ENCODE data around the gene NGDN.

DNA sequence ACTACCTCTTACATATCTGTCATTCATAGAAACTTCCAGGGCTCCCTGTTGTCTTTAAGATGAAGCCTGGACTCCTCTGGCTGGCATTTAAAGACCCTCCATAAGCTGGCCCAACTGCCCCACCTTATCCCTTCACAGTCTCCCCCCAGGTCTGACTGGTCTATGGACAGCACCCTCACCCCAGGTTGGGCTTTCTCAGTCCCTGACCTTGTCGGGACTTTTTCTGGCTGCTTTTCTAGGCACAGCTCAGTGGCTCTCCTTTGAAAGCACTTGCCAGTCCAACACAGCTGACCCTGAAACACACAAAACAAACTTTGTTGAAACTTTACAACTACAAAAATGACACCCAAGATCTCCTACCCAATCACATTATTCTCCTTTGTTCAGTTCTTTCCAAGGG, 20.2 kb upstream of the NGDN start:
- TF ChIP-seq RFX5 (IDR thresholded peaks at IDR 0.05; ENCODE audit: low read length) (no peak), TCF12 (IDR thresholded peaks at IDR 0.05) (no peak), CTCF (IDR thresholded peaks at IDR 0.05) (no peak), POLR2AphosphoS5 (IDR thresholded peaks at IDR 0.05; ENCODE audit: low read depth, low read length) (no peak), EZH2phosphoT487 (IDR thresholded peaks at IDR 0.05; ENCODE audit: borderline replicate concordance, low read depth) (no peak), SIN3A (IDR thresholded peaks at IDR 0.05; ENCODE audit: borderline replicate concordance, low read depth, low read length) (no peak), NRF1 (IDR thresholded peaks at IDR 0.05; ENCODE audit: low read depth, low read length) (no peak), SMC3 (IDR thresholded peaks at IDR 0.05; ENCODE audit: low read depth, low read length) (no peak), PBX3 (IDR thresholded peaks at IDR 0.05) (no peak)
- TF ChIP-seq, protein P1, sequence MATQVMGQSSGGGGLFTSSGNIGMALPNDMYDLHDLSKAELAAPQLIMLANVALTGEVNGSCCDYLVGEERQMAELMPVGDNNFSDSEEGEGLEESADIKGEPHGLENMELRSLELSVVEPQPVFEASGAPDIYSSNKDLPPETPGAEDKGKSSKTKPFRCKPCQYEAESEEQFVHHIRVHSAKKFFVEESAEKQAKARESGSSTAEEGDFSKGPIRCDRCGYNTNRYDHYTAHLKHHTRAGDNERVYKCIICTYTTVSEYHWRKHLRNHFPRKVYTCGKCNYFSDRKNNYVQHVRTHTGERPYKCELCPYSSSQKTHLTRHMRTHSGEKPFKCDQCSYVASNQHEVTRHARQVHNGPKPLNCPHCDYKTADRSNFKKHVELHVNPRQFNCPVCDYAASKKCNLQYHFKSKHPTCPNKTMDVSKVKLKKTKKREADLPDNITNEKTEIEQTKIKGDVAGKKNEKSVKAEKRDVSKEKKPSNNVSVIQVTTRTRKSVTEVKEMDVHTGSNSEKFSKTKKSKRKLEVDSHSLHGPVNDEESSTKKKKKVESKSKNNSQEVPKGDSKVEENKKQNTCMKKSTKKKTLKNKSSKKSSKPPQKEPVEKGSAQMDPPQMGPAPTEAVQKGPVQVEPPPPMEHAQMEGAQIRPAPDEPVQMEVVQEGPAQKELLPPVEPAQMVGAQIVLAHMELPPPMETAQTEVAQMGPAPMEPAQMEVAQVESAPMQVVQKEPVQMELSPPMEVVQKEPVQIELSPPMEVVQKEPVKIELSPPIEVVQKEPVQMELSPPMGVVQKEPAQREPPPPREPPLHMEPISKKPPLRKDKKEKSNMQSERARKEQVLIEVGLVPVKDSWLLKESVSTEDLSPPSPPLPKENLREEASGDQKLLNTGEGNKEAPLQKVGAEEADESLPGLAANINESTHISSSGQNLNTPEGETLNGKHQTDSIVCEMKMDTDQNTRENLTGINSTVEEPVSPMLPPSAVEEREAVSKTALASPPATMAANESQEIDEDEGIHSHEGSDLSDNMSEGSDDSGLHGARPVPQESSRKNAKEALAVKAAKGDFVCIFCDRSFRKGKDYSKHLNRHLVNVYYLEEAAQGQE (IDR thresholded peaks at IDR 0.05; ENCODE audit: low read depth, low read length), result no peak
- TF ChIP-seq, protein P2, sequence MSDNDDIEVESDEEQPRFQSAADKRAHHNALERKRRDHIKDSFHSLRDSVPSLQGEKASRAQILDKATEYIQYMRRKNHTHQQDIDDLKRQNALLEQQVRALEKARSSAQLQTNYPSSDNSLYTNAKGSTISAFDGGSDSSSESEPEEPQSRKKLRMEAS (IDR thresholded peaks at IDR 0.05; ENCODE audit: low read depth), result no peak
- TF ChIP-seq, protein P3, sequence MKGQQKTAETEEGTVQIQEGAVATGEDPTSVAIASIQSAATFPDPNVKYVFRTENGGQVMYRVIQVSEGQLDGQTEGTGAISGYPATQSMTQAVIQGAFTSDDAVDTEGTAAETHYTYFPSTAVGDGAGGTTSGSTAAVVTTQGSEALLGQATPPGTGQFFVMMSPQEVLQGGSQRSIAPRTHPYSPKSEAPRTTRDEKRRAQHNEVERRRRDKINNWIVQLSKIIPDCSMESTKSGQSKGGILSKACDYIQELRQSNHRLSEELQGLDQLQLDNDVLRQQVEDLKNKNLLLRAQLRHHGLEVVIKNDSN (IDR thresholded peaks at IDR 0.05; ENCODE audit: borderline replicate concordance, low read depth), result no peak

Data from SK-N-SH (cell line).